ENCODE data around the gene ABTB1. TPM values are rescaled to one million over a fixed set of nuclear protein-coding genes. Genes with fewer than 3 reads are reported as not detected.
A peak's percentile ranks its signal among the peaks of the same experiment; 100 is the strongest.

ABTB1 gene
- total RNA-seq, 1 experiment from 2014 or later = 3.6 TPM

DNA sequence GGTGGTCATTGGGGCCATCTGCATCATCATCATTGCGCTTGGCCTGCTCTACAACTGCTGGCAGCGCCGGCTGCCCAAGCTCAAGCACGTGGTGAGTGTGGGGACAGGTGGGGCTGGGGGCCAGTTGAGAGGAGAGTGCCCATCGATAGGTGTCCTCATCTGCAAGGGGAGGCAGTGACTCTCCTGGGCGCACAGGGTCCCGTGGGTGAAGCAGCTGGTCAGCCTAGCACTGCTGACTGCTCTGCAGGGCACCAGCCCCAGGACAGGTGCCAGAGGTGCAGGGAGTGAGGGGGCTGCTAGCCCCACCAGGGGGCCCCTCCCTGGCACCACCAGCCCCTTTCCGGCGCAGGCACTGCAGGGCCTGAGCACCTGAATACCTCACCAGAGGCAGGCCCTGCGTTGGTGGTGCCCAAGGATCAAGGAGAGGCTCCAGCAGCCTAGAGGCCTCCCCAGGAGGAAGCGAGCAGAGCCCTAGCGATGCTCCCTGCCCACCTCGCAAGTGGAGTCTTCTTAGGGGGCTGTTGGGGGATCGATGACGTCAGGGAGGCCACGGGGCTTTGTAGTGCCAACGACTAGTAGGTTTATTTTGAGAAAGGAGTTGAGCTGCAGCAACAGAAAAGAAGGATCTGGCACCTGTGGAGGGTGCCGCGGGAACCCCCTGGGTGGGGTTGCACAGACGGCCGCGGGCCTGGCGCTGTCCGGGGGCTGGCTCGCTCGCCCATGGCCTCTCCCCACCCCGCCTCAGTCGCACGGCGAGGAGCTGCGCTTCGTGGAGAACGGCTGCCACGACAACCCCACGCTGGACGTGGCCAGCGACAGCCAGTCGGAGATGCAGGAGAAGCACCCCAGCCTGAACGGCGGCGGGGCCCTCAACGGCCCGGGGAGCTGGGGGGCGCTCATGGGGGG, 976 bp upstream of the ABTB1 start:
- no peaks in the 10 kb centered on the region for H3K9me2 ChIP-seq (replicated peaks; ENCODE audit: low read length)
- intact Hi-C loops (cut with micrococcal nuclease) = no loop called here
- no peaks in the 10 kb centered on the region for H4K20me1 ChIP-seq (ENCODE audit: low read length)
- BruUV-seq (replicated peaks) = TSS peak; percentile 72
- POLR2A ChIA-PET (ENCODE audit: unreplicated experiment) = no interaction called here
- CTCF ChIA-PET = interaction anchor here (0.6 kb wide), 1 partner anchor 9 kb away, joined by 3 read pairs; no protein-coding TSS in a partner anchor
- H3K36me3 ChIP-seq (ENCODE audit: low read depth, low read length) = no peaks in the 10 kb centered on the region
- ATAC-seq = peak; percentile 6; the same call in 1 of the 2 replicates
- H3K4me2 ChIP-seq (ENCODE audit: low read length) = peak overlapping the region; percentile 92
- H3K4me3 ChIP-seq (ENCODE audit: low read length) = peak overlapping the region; percentile 72
- DNase-seq = no peak
- H2AFZ ChIP-seq (ENCODE audit: low read length) = 0 out of 2 replicates have a peak overlapping the region, but pooled peaks have one; percentile 38
- no peaks in the 10 kb centered on the region for H3F3A ChIP-seq (ENCODE audit: low read length, unreplicated experiment)
- TF ChIP-seq, protein P1, sequence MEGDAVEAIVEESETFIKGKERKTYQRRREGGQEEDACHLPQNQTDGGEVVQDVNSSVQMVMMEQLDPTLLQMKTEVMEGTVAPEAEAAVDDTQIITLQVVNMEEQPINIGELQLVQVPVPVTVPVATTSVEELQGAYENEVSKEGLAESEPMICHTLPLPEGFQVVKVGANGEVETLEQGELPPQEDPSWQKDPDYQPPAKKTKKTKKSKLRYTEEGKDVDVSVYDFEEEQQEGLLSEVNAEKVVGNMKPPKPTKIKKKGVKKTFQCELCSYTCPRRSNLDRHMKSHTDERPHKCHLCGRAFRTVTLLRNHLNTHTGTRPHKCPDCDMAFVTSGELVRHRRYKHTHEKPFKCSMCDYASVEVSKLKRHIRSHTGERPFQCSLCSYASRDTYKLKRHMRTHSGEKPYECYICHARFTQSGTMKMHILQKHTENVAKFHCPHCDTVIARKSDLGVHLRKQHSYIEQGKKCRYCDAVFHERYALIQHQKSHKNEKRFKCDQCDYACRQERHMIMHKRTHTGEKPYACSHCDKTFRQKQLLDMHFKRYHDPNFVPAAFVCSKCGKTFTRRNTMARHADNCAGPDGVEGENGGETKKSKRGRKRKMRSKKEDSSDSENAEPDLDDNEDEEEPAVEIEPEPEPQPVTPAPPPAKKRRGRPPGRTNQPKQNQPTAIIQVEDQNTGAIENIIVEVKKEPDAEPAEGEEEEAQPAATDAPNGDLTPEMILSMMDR (conservative IDR thresholded peaks at IDR 0.05; ENCODE audit: low read depth, low read length) = no peak
- TF ChIP-seq EZH2 (IDR thresholded peaks at IDR 0.05; ENCODE audit: low read length, unreplicated experiment) (no peak), EZH2phosphoT487 (IDR thresholded peaks at IDR 0.05; ENCODE audit: borderline replicate concordance, low read length) (no peak)
- no peaks in the 10 kb centered on the region for H3K27me3 ChIP-seq (ENCODE audit: low read length)
- H3K4me1 ChIP-seq (ENCODE audit: insufficient read depth, low read length) = peaks cover 6% of the 10 kb centered on the region
- H3K27ac ChIP-seq (ENCODE audit: low read length) = peak overlapping the region; percentile 57
- H3K9ac ChIP-seq (ENCODE audit: low read length) = peak overlapping the region; percentile 91
- H3K9me3 ChIP-seq (ENCODE audit: low read length) = no peaks in the 10 kb centered on the region
- no peaks in the 10 kb centered on the region for H3K79me2 ChIP-seq (ENCODE audit: low read length)

DNA sequence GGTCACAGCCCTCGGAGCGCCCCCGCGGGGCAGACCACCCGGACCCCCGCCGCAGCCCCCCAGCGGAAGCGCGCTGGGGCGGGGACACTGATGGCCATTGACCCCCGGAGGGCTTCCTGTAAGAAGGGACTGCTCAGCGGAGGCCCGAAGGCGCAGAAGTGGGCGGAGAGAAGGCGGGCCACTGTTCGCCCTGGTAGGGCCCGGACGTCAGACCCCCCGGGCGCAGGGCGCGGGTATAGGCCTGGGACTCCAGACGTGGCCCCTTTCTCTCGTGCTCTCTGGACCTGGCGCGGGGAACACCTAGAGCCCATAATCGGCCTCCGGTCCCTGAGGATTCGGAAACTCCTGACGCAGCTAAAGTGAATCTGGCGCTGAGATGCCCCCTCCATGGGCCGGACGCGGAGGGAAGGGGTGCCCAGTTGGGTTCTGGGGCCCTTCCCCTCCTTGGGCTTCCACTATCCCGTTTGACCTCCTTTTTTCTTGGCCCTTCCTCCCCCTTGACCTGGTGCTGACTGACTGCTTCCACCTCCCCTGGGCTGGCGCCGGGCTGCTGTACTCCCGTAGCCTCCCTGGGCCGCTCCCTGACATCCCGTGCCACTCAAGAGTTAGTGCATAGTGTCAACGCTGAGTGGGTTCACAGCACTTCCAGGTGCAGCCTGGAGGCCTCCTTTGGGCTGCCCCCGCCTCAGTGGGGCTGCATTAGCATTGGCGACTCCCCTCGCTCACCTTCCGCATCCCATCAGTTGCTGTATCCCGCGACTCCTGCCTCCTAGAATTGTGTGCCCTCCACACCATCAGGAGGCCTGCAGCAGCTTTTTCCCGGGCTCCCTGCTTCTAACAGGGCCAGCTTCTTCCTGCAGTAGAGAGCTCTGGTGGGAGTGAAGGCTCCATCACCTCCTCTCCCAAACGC, 694 bp downstream of the ABTB1 start:
- Histone ChIP-seq H2AFZ (ENCODE audit: low read length) (peak overlapping the region; percentile 76), H3K9me3 (ENCODE audit: low read length) (no peaks in the 10 kb centered on the region), H3K4me2 (ENCODE audit: low read length) (peak overlapping the region; percentile 78), H3K36me3 (ENCODE audit: low read depth, low read length) (no peaks in the 10 kb centered on the region), H3F3A (ENCODE audit: low read length, unreplicated experiment) (no peaks in the 10 kb centered on the region), H3K4me1 (ENCODE audit: insufficient read depth, low read length) (peaks cover 6% of the 10 kb centered on the region), H3K9ac (ENCODE audit: low read length) (peak overlapping the region; percentile 48; the same call in 1 of the 2 replicates), H3K9me2 (replicated peaks; ENCODE audit: low read length) (no peaks in the 10 kb centered on the region), H3K4me3 (ENCODE audit: low read length) (peak overlapping the region; percentile 84), H3K27ac (ENCODE audit: low read length) (no peak overlapping the region), H3K79me2 (ENCODE audit: low read length) (no peaks in the 10 kb centered on the region), H3K27me3 (ENCODE audit: low read length) (no peaks in the 10 kb centered on the region), H4K20me1 (ENCODE audit: low read length) (no peaks in the 10 kb centered on the region)
- peak; percentile 19 for DNase-seq
- ChIA-PET CTCF (no interaction called here), POLR2A (ENCODE audit: unreplicated experiment) (interaction anchor here (0.5 to 0.7 kb wide), 2 partner anchors 40 to 1269 kb away, joined by 4 to 7 read pairs; no protein-coding TSS in a partner anchor)
- ATAC-seq = peak; percentile 67
- TF ChIP-seq EZH2 (IDR thresholded peaks at IDR 0.05; ENCODE audit: low read length, unreplicated experiment) = no peak
- TF ChIP-seq, protein P1 (conservative IDR thresholded peaks at IDR 0.05; ENCODE audit: low read depth, low read length) = no peak
- TF ChIP-seq EZH2phosphoT487 (IDR thresholded peaks at IDR 0.05; ENCODE audit: borderline replicate concordance, low read length) = no peak
- BruUV-seq (replicated peaks) = TSS peak; percentile 43
- intact Hi-C loops (cut with micrococcal nuclease) = no loop called here
